ENCODE data around the gene PLCL1.

DNA sequence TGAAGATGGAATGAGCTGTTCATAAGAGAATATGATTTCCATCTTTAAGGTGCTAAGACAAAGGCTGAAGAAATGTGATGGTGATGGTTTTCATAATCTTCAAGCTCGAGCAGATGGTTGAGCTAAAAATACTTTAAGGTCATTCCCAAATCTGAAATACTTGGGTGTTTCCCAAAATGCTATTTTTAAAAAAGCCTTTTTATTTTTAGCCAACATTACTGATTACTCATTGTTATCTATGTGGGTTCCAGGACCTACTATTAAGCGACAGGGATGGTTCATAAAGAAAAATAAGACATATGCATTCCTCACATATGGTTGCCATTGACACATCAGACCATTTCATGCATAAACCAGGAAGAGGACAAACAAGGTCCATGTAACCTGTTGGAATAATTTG is 298.5 kb downstream of the PLCL1 start:
- TF ChIP-seq, protein P1, sequence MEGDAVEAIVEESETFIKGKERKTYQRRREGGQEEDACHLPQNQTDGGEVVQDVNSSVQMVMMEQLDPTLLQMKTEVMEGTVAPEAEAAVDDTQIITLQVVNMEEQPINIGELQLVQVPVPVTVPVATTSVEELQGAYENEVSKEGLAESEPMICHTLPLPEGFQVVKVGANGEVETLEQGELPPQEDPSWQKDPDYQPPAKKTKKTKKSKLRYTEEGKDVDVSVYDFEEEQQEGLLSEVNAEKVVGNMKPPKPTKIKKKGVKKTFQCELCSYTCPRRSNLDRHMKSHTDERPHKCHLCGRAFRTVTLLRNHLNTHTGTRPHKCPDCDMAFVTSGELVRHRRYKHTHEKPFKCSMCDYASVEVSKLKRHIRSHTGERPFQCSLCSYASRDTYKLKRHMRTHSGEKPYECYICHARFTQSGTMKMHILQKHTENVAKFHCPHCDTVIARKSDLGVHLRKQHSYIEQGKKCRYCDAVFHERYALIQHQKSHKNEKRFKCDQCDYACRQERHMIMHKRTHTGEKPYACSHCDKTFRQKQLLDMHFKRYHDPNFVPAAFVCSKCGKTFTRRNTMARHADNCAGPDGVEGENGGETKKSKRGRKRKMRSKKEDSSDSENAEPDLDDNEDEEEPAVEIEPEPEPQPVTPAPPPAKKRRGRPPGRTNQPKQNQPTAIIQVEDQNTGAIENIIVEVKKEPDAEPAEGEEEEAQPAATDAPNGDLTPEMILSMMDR (IDR thresholded peaks at IDR 0.05): no peak
- TF ChIP-seq POLR2A (IDR thresholded peaks at IDR 0.05) (no peak), EP300 (IDR thresholded peaks at IDR 0.05) (no peak)
